Kidney (tissue), 14 donors: ENCODE measurements around the gene PPFIA1. TPM values are rescaled to one million over a fixed set of nuclear protein-coding genes. Genes with fewer than 3 reads are reported as not detected.
A peak's percentile ranks its signal among the peaks of the same experiment; 100 is the strongest.
"Not testable (repeated sequence)": the region's sequence is repeated elsewhere in the genome, so short reads cannot be mapped to it uniquely, and the experiment has no call there.

ENCODE experiments used
- DNase-seq, 5 donors: peaks; one replicate each; pipeline ENCODE4 v3.0.0-alpha.2; 2013 to 2020
- FAIRE-seq: peaks from 2 replicates; lab custom pipeline; 2012; peaks lifted over from hg19 to GRCh38; lab: Jason Lieb, UNC
- H3K27ac ChIP-seq, 2 donors: one replicate each; pipeline ENCODE4 v1.7.0; 2013; ENCODE audit warnings: low read depth in 2 of 2, low read length in 2 of 2, inconsistent platforms in 1 of 2
- H3K27me3 ChIP-seq: one replicate; pipeline ENCODE4 v1.7.1; 2013; ENCODE audit warnings: low read length, inconsistent platforms; ENCODE audit not compliant: control insufficient read depth, insufficient read depth
- H3K36me3 ChIP-seq, 3 donors: one replicate each; pipeline versions ENCODE4 v1.7.0 to v1.7.1; 2013; ENCODE audit warnings: low read length in 3 of 3, control low read depth in 1 of 3, inconsistent platforms in 1 of 3; ENCODE audit not compliant: insufficient read depth in 3 of 3, control insufficient read depth in 2 of 3
- H3K4me1 ChIP-seq, 3 donors: one replicate each; pipeline versions ENCODE4 v1.7.0 to v1.7.1; 2013; ENCODE audit warnings: low read length in 3 of 3, inconsistent platforms in 1 of 3, low read depth in 1 of 3; ENCODE audit not compliant: control insufficient read depth in 2 of 3, insufficient read depth in 2 of 3
- H3K4me3 ChIP-seq, 3 donors: one replicate each; pipeline versions ENCODE4 v1.7.0 to v1.8.1; 2013; ENCODE audit warnings: low read length in 3 of 3, control low read depth in 1 of 3, inconsistent platforms in 1 of 3
- H3K9ac ChIP-seq, 3 donors: one replicate each; pipeline versions ENCODE4 v1.7.0 to v1.7.1; 2013; ENCODE audit warnings: low read length in 3 of 3, control low read depth in 1 of 3, inconsistent platforms in 1 of 3
- H3K9me3 ChIP-seq, 3 donors: one replicate each; pipeline versions ENCODE4 v1.7.0 to v1.7.1; 2013; ENCODE audit warnings: low read length in 3 of 3, control low read depth in 1 of 3, inconsistent platforms in 1 of 3; ENCODE audit not compliant: control insufficient read depth in 2 of 3, insufficient read depth in 1 of 3
- CTCF ChIP-seq: IDR thresholded peaks from 3 replicates; pipeline ENCODE4 v1.5.1; 2012; ENCODE audit warnings: mild to moderate bottlenecking, moderate library complexity, borderline replicate concordance; ENCODE audit not compliant: insufficient read depth; ENCODE audit errors: extremely low read depth
- intact Hi-C: fragments of 100-400 bp; cut with DNase I; formaldehyde crosslinking; loops from one replicate; pipeline ENCODE4 v1.11.1; 2022
- polyA plus RNA-seq: library from polyadenylated mRNA; stranded (reverse); fragments of 350-450 nt; fragmentation: Illumina TruSeq; extraction: RNeasy Lipid Tissue Mini Kit (QIAGEN cat#74804); gene quantifications from one replicate; pipeline ENCODE4 v1.2.3, GENCODE V29; 2014; ENCODE audit warnings: low read depth, low replicate concordance; ENCODE audit not compliant: insufficient read depth
- total RNA-seq: library from RNA; stranded (reverse); fragmentation: NEBNext Ultra II Directional; extraction: Animal tissue kit (Norgen Biotek cat#: 25700); gene quantifications from one replicate; pipeline ENCODE4 v1.2.1, GENCODE V29; 2021
- donor health status: control.
- donor health status: control.
- donor health status: control.
- donor health status: control.
- donor health status: control.
- donor health status: DM: yes; HTN: yes; CAD: no.
- donor health status: Normal renal cell carcinoma (clear cell type).

The PPFIA1 gene
- total and polyA plus RNA-seq, 2 donors from 2014 or later: 19.1 to 53.0 TPM

GRCh38 chr11:70255477-70256116 lies 14.9 kb upstream of the PPFIA1 start:
- Histone ChIP-seq H3K36me3 (no peaks in the 10 kb centered on the region), H3K9ac (no peak overlapping the region), H3K27ac (no peak overlapping the region), H3K4me3 (no peak overlapping the region), H3K9me3 (no peaks in the 10 kb centered on the region), H3K27me3 (no peaks in the 10 kb centered on the region), H3K4me1 (no peaks in the 10 kb centered on the region)
- DNase-seq (peak in 1 of 5 donors; percentile 19), FAIRE-seq (no peak)
- intact Hi-C loops: no loop called here
- TF ChIP-seq CTCF: no peak

DNA sequence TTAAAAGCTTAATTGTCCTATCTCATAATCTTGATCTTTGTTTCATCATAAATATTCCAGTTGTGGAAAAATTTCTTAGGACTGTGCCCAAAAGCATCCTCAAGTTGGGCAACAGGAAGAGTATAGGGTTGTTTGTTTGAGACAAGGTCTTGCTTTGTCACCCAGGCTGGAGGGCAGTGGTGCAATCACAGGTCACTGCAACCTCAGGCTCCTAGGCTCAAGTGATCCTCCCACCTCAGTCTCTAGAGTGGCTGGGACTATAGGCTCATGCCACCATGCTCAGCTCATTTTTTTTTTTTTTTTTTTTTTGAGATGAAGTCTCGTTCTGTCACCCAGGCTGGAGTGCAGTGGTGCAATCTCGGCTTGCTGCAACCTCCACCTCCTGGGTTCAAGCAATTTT lies 11.4 kb upstream of the PPFIA1 start:
- H3K9me3 ChIP-seq, H3K27ac ChIP-seq, FAIRE-seq, intact Hi-C loops, H3K4me1 ChIP-seq, H3K36me3 ChIP-seq, H3K9ac ChIP-seq, H3K4me3 ChIP-seq, H3K27me3 ChIP-seq: not testable (repeated sequence)
- DNase-seq: peak in 1 of 5 donors; percentile 29

DNA sequence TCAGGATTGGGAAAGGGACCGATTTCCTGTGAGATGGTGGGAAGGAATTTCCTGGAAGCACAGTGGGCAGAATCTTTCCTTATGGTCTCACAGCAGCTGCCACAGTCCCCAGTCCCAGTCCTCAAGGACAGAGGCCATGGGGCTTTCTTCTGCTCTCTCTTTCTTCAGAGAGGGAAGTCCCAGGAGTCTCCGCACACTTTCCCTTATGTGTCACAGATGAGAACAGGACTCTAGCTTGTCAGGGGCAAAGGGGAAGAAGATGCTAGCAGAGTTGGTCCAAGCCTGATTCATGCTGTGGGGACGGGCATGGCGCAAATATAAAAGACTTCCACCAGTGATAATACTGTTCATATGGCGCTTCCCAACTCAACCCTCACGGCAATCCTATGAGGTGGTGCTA lies 7.5 kb upstream of the PPFIA1 start:
- DNase-seq (no peak), FAIRE-seq (no peak)
- H3K9me3 ChIP-seq: no peaks in the 10 kb centered on the region
- H3K9ac ChIP-seq: no peak overlapping the region
- H3K27me3 ChIP-seq: no peaks in the 10 kb centered on the region
- TF ChIP-seq CTCF: no peak
- peaks cover 0 to 4% (median 0%) of the 10 kb centered on the region in 3 donors for H3K4me1 ChIP-seq
- intact Hi-C loops: no loop called here
- no peak overlapping the region for H3K4me3 ChIP-seq
- no peaks in the 10 kb centered on the region for H3K36me3 ChIP-seq
- no peak overlapping the region for H3K27ac ChIP-seq

- no peaks in the 10 kb centered on the region for H3K9me3 ChIP-seq
- DNase-seq (peak in 1 of 5 donors; percentile 18), FAIRE-seq (no peak)
- no peak overlapping the region for H3K27ac ChIP-seq
- no peak for TF ChIP-seq CTCF
- H3K4me3 ChIP-seq: no peak overlapping the region
- peaks cover 0 to 4% (median 0%) of the 10 kb centered on the region in 3 donors for H3K4me1 ChIP-seq
- H3K9ac ChIP-seq: no peak overlapping the region
- intact Hi-C loops: no loop called here
- H3K36me3 ChIP-seq: no peaks in the 10 kb centered on the region
- no peaks in the 10 kb centered on the region for H3K27me3 ChIP-seq
Observed at GRCh38 chr11:70263363-70263762, 7.1 kb upstream of the PPFIA1 start.
